ENCODE measurements around the gene GDF9. TPM values are rescaled to one million over a fixed set of nuclear protein-coding genes. Genes with fewer than 3 reads are reported as not detected.
A peak's percentile ranks its signal among the peaks of the same experiment; 100 is the strongest.

Gene GDF9
- total and polyA plus RNA-seq, 11 donors, result 0.10 to 1.00 (median 0.42) TPM; not detected in 1

DNA sequence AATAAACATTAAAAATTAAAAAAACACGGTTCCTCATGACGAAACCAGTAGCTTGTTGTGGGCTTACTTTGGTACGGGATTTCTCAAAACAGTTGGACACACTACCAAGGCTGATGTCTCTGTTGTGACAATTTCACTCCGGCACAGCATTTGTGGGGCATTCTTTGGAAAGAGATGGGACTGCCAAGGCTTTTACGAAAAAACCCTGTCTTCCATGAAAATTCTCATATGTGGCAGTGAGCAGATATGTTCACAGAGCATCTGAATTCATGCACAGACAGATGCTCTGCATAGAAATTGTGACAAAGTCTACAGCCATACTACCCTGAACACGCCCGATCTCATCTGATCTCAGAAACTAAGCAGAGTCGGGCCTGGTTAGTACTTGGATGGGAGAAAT is 18.0 kb downstream of the GDF9 start:
- Histone ChIP-seq H3K4me1 (no peaks in the 10 kb centered on the region), H3K4me3 (no peak overlapping the region), H3K36me3 (no peaks in the 10 kb centered on the region), H3K9me3 (no peaks in the 10 kb centered on the region), H3K27ac (no peak overlapping the region), H3K27me3 (no peaks in the 10 kb centered on the region)
- 93 to 96% (median 94%) methylated on average over 8 of the region's 8 CpGs for WGBS, 4 donors
- intact Hi-C loops (cut with DNase I), result no loop called here
- ATAC-seq, result no peak
- no peak for DNase-seq
- TF ChIP-seq POLR2A (IDR thresholded peaks at IDR 0.05), result no peak
- TF ChIP-seq, protein P1, sequence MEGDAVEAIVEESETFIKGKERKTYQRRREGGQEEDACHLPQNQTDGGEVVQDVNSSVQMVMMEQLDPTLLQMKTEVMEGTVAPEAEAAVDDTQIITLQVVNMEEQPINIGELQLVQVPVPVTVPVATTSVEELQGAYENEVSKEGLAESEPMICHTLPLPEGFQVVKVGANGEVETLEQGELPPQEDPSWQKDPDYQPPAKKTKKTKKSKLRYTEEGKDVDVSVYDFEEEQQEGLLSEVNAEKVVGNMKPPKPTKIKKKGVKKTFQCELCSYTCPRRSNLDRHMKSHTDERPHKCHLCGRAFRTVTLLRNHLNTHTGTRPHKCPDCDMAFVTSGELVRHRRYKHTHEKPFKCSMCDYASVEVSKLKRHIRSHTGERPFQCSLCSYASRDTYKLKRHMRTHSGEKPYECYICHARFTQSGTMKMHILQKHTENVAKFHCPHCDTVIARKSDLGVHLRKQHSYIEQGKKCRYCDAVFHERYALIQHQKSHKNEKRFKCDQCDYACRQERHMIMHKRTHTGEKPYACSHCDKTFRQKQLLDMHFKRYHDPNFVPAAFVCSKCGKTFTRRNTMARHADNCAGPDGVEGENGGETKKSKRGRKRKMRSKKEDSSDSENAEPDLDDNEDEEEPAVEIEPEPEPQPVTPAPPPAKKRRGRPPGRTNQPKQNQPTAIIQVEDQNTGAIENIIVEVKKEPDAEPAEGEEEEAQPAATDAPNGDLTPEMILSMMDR (IDR thresholded peaks at IDR 0.05), result no peak

DNA sequence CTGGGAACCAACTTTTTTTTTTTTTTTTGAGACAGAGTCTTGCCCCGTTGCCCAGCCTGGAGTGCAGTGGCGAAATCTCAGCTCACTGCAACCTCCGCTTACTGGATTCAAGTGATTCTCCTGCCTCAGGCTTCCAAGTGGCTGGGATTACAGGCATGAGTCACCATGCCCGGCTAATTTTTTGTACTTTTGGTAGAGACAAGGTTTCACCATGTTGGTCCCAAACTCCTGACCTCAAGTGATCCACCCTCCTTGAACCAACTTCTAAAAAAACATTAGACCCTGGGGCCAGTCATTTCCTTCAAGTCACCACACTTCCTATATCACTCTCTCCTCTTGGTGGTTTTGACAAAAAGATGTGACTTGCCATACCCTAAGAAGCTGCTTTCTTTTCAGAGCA is 25.0 kb downstream of the GDF9 start:
- Histone ChIP-seq H3K9me3 (no peaks in the 10 kb centered on the region), H3K27me3 (no peaks in the 10 kb centered on the region), H3K4me1 (peaks cover 0 to 25% (median 0%) of the 10 kb centered on the region in 12 donors), H3K36me3 (no peaks in the 10 kb centered on the region), H3K4me3 (no peak overlapping the region), H3K27ac (no peak overlapping the region)
- intact Hi-C loops (cut with DNase I), result no loop called here
- WGBS, 4 donors, result 94 to 95% (median 94%) methylated on average over 4 of the region's 4 CpGs
- DNase-seq (no peak), ATAC-seq (no peak)
- TF ChIP-seq, protein P1 (IDR thresholded peaks at IDR 0.05), result no peak
- no peak for TF ChIP-seq POLR2A (IDR thresholded peaks at IDR 0.05)

DNA sequence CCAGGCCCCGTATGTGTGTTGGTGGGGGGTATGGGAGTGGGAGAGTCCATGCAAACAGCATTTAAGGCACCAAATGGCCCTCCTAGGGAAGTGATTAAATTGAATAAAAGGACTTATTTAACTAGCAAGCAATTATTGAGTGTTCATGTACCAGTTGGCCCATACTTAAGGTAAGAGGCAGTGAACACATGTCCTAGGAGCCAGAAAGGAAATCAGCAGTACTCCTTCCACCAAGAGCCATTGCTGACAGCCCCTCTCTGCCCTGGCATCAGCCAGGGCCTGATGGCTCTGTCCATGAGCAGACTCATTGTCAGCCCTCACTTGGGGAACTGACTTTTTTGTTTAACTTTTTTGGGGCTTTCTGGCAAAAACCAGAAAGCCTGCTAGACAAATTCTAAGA is 25.4 kb downstream of the GDF9 start:
- H3K4me1 ChIP-seq, result peaks cover 0 to 25% (median 0%) of the 10 kb centered on the region in 12 donors
- ATAC-seq (no peak), DNase-seq (no peak)
- no peak overlapping the region for H3K4me3 ChIP-seq
- H3K36me3 ChIP-seq, result no peaks in the 10 kb centered on the region
- 70 to 75% (median 72%) methylated on average over 1 of the region's 1 CpG for WGBS, 4 donors
- TF ChIP-seq POLR2A (IDR thresholded peaks at IDR 0.05), result no peak
- TF ChIP-seq, protein P1 (IDR thresholded peaks at IDR 0.05), result no peak
- no peaks in the 10 kb centered on the region for H3K27me3 ChIP-seq
- H3K27ac ChIP-seq, result peak overlapping the region in 5 of 12 donors; percentile 44 to 76 (median 72)
- no peaks in the 10 kb centered on the region for H3K9me3 ChIP-seq
- intact Hi-C loops (cut with DNase I), result no loop called here

DNA sequence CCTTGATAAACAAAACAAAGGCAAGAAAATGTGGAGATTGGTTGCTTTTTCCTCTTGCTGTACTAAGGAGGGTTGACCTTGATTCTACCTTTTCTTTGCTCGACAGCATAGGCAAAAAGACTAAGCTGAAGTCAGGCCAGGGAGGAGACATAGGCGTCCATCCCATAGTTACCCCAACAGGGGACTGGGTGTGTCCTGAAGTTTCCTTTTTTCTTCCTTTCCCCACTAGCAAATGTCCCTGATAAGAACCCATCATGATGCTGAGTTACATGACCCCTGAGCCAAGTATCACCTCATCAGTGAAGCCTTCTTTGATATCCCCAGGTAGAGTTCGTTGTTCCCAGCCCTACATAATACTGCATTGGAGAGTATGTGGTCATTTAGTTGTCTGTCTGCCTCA is 26.0 kb downstream of the GDF9 start:
- no peak overlapping the region for H3K4me3 ChIP-seq
- H3K27ac ChIP-seq, result peak overlapping the region in 9 of 12 donors; percentile 32 to 76 (median 62)
- WGBS, 4 donors, result 66 to 81% (median 73%) methylated on average over 3 of the region's 3 CpGs
- no peaks in the 10 kb centered on the region for H3K36me3 ChIP-seq
- H3K4me1 ChIP-seq, result peaks cover 0 to 25% (median 0%) of the 10 kb centered on the region in 12 donors
- intact Hi-C loops (cut with DNase I), result no loop called here
- DNase-seq, result no peak
- H3K27me3 ChIP-seq, result no peaks in the 10 kb centered on the region
- H3K9me3 ChIP-seq, result no peaks in the 10 kb centered on the region
- TF ChIP-seq POLR2A (IDR thresholded peaks at IDR 0.05), result no peak
- TF ChIP-seq, protein P1 (IDR thresholded peaks at IDR 0.05), result no peak
- peak in 1 of 4 donors; percentile 30 for ATAC-seq

All from heart left ventricle (tissue), 16 donors.